GM03348 (cell line): ENCODE measurements around the gene KIF12.
"Not testable (repeated sequence)": the region's sequence is repeated elsewhere in the genome, so short reads cannot be mapped to it uniquely, and the experiment has no call there.

ENCODE experiments used
- DNase-seq: peaks from one replicate; pipeline ENCODE4 v3.0.0; 2012; ENCODE audit warnings: low spot score

Gene KIF12

GRCh38 chr9:114098936-114099668, at the start of gene KIF12:
TSS of gene KIF12 (minus strand) at chr9:114099292. CDS start at chr9:114099276, 16 bp downstream.
- no peak for DNase-seq

GRCh38 chr9:114146735-114147134, 47.6 kb upstream of the KIF12 start:
- DNase-seq, result no peak

DNA sequence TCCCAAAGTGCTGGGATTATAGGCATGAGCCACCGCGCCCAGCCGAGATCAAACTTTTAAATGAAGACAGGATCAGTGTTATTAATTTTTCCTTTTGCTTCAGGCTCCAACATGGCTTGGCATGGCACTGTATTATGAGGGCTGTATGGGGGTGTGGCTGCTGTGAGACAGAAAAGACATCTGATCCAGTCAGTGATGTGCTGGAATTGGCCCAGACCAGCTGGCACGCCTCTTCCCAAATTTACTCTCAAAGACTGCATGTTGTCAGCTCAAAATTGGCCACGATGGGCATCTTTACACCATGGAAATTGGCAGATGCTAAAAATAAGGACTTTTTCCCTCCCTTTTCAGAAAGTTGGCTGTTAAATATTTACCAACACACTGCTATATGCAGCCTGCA, 44.1 kb upstream of the KIF12 start:
- no peak for DNase-seq

GRCh38 chr9:114141553-114142402, 42.7 kb upstream of the KIF12 start:
- no peak for DNase-seq

GRCh38 chr9:114140850-114141249, 41.8 kb upstream of the KIF12 start:
- no peak for DNase-seq

- DNase-seq, result no peak
These were observed 41.3 kb upstream of the KIF12 start for GRCh38 chr9:114140401-114140800.

DNA sequence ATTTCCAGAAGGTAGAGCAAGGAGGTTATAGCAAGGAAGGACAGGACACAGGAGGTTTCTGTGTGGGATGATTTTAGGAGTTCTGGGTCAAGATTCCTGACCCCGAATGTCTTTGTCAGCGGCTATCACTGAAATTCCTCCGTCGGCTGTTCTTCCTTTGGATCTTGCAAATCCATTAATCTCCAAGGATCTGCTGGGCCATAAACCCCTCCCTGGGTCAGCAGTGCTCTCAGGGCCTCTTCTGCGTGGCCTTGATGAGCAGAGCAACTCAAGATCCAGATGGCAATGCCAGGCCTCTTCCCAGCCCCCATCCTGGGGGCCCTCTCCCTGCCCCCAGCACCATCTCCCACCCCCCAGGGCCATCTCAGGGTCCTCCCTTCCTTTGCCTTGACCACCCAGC, 40.0 kb upstream of the KIF12 start:
- no peak for DNase-seq

- no peak for DNase-seq
These were observed 39.5 kb upstream of the KIF12 start for GRCh38 chr9:114138552-114138971.

GRCh38 chr9:114137831-114138230, 38.7 kb upstream of the KIF12 start:
- DNase-seq, result no peak

- no peak for DNase-seq
These were observed 35.8 kb upstream of the KIF12 start for GRCh38 chr9:114134827-114135396.

DNA sequence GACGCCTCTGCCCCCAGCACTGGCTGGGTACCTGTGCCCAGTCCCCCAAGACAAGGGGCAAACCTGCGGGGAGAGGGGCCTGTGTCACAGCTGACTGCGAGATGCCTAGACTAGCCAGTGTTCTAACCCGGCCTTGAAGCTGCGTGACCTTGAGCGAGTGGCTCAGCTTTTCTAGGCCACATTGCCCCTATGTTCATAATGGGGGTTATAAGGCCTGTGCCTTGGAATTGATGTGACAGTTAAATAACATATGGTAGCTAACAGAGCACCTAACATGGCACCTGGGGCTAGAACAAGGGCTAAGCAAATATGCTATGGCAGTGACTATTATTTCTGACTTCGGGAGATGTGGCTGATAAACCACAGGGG, 33.4 kb upstream of the KIF12 start:
- no peak for DNase-seq

- no peak for DNase-seq
These were observed 32.9 kb upstream of the KIF12 start for GRCh38 chr9:114131808-114132549.

GRCh38 chr9:114130624-114131277, 31.7 kb upstream of the KIF12 start:
- DNase-seq, result no peak

DNA sequence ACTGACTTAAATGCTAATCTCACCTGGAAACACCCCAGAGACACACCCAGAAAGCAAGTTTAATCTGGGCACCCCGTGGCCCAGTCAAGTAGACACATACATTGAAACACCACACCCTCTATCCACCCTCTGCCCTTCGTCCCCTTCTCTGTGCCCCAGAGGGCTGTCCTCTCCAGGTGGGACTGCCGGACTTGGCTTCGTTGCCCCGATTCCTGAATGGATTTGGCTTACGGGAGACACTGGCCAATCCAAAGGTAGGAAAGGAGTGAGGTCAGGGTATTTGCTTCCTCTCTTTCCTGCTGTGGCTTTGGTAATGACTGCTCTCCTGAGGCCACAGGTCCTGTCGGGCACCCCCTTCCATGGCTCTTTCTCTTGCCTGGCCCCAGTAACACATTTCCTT, 31.0 kb upstream of the KIF12 start:
- no peak for DNase-seq

GRCh38 chr9:114128759-114129158, 29.7 kb upstream of the KIF12 start:
- not testable (repeated sequence) for DNase-seq

DNA sequence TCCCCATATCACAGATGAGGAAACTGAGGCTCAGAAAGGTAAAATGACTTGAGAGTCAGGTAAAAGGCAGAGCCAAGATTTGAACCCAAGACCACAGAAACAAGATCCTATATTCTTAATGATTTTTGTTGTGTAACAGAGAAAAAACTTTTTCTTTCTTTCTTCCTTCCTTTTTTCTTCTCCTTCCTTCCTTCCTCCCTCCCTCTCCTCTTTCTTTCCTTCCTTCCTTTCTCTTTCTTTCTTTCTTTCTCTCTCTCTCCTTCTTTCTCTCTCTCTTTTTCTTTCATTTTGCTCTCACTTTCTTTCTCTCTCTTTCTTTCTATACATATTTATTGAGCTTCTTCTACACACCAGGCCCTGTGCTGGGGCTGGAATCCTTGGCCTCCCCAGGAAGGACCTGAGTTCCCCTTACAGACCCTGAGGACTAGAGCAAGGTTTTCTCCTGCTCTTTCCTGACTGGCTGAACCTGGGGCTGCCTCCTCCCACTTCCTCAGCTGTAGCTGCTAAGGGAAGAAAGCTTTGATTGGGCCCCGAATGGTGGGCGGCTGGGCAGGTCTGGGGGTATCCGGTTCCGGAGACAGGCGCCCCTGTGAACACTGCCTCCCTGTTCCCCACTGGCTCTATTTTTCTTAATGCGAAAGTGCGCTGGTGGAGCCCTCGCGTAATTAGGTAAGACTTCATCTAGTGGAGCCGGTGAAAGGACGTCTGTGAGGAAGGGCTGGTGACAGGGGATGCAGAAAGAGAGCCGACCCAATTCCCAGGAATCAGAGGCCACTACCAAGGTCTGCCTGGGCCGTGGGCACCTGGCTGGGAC, 27.4 kb upstream of the KIF12 start:
- no peak for DNase-seq

DNA sequence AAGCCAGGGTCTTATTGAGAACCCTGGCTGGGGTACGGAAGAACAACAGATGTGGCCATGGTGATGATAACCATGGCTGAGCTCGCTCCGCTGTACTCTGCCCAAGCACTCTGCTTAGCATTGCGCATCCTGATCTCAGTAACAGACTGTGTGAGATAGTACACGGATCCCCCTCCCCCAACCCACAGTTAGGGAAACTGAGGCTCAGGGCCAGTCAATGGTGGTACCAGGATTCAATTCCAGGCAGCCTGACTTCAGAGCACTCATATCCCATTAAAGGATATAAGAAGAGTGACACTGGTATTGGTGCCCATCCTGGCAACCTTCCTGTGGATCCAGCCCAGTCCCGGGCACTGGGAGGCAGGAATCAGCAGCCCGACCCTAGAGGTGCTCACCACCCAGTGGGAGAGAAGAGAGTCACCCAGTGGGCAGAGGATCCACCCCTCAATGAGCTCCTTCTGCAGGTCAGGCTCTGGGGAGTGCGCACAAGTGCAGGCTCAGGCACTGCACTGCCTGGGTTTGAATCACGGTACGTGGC, 26.5 kb upstream of the KIF12 start:
- DNase-seq, result no peak

- no peak for DNase-seq
These were observed 25.8 kb upstream of the KIF12 start for GRCh38 chr9:114124666-114125475.

GRCh38 chr9:114124138-114124537, 25.0 kb upstream of the KIF12 start:
- no peak for DNase-seq
